Hematopoietic multipotent progenitor cell treated with erythropoietin and hydrocortisone succinate and interleukin-3 and kit ligand, for 6 days (in vitro differentiated cells): ENCODE data around the gene KRT86.
"Not testable (repeated sequence)": the region's sequence is repeated elsewhere in the genome, so short reads cannot be mapped to it uniquely, and the experiment has no call there.

Experiments used
- DNase-seq: peaks from one replicate; pipeline ENCODE4 v3.0.0-alpha.2; 2015

KRT86 gene

GRCh38 chr12:52270541-52271070 lies 3.8 kb upstream of the KRT86 start:
- DNase-seq, result no peak

GRCh38 chr12:52271158-52271557 lies 3.3 kb upstream of the KRT86 start:
- no peak for DNase-seq

- no peak for DNase-seq
Measured at GRCh38 chr12:52275686-52276085, 1.2 kb downstream of the KRT86 start.

- DNase-seq, result no peak
Measured at GRCh38 chr12:52277486-52278245, 3.2 kb downstream of the KRT86 start.

GRCh38 chr12:52278575-52279421 lies 4.4 kb downstream of the KRT86 start:
- peak; percentile 67 for DNase-seq

GRCh38 chr12:52279422-52280318 lies 5.2 kb downstream of the KRT86 start:
- DNase-seq, result no peak

- no peak for DNase-seq
Measured at GRCh38 chr12:52280319-52280795, 5.9 kb downstream of the KRT86 start.

- DNase-seq, result no peak
Measured at GRCh38 chr12:52280796-52281560, 6.5 kb downstream of the KRT86 start.

GRCh38 chr12:52284562-52285171 lies 10.2 kb downstream of the KRT86 start:
- no peak for DNase-seq

GRCh38 chr12:52285172-52285745 lies 10.8 kb downstream of the KRT86 start:
- DNase-seq, result no peak

- DNase-seq, result no peak
Measured at GRCh38 chr12:52285851-52286530, 11.5 kb downstream of the KRT86 start.

GRCh38 chr12:52286857-52287785 lies 12.7 kb downstream of the KRT86 start:
- DNase-seq, result not testable (repeated sequence)

- peak; percentile 15 for DNase-seq
Measured at GRCh38 chr12:52287816-52288805, 13.7 kb downstream of the KRT86 start.

GRCh38 chr12:52290483-52291134 lies 16.2 kb downstream of the KRT86 start:
- DNase-seq, result not testable (repeated sequence)

- DNase-seq, result no peak
Measured at GRCh38 chr12:52291267-52291935, 17.0 kb downstream of the KRT86 start, which contains the start of gene KRT81. KRT81 (minus strand) TSS chr12:52291534; CDS start chr12:52291465, 69 bp downstream.

GRCh38 chr12:52293926-52294325 lies 19.5 kb downstream of the KRT86 start:
- no peak for DNase-seq

- no peak for DNase-seq
Measured at GRCh38 chr12:52294803-52295202, 20.4 kb downstream of the KRT86 start.
